ENCODE data around the gene IKZF2.

IKZF2 gene

DNA sequence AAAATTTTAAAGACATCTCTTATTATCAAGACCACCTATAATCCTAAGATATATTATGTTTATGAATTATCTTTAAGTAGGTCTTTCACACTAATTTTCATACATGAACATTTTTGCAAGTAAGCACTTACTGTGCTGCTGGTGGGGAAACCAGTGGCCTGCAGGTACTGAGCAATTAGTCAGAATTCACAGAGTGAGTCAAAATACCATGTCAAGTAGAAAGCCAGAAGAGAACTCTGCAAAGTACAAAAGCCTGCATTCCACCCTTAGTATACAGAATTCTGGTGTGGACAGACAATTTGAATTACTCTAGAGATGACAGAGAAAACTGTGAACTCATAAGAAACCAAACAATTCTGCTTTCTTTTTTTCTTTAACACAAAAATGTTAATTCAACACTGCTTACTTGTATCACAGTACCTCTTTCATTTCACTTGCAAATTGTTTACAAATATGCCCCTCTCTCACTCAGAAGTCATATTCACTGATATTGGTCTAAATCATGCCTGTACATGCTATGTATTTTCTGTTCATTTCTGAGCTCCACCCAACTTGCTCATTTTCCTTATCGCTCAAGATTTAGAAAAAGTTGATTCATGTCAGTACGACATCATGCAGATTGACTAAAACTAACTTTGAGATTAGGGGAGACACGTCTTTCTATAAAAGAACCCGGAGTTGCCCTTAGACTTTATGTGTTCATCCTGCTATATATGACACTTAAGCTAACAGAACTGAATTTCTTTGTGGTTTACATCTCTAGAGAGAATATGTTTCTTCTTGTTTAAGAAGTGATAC, 182.9 kb downstream of the IKZF2 start:
- H3K4me2 ChIP-seq = no peak overlapping the region
- H3K4me3 ChIP-seq (IDR thresholded peaks at IDR 0.05; ENCODE audit: insufficient read depth, low read depth, low read length) = no peak overlapping the region
- H3K36me3 ChIP-seq (ENCODE audit: insufficient read depth) = no peaks in the 10 kb centered on the region
- no peaks in the 10 kb centered on the region for H3K4me1 ChIP-seq (ENCODE audit: low read depth, poor library complexity, severe bottlenecking)
- H3K79me2 ChIP-seq (ENCODE audit: insufficient read depth, low read depth) = no peaks in the 10 kb centered on the region
- TF ChIP-seq, protein P1, sequence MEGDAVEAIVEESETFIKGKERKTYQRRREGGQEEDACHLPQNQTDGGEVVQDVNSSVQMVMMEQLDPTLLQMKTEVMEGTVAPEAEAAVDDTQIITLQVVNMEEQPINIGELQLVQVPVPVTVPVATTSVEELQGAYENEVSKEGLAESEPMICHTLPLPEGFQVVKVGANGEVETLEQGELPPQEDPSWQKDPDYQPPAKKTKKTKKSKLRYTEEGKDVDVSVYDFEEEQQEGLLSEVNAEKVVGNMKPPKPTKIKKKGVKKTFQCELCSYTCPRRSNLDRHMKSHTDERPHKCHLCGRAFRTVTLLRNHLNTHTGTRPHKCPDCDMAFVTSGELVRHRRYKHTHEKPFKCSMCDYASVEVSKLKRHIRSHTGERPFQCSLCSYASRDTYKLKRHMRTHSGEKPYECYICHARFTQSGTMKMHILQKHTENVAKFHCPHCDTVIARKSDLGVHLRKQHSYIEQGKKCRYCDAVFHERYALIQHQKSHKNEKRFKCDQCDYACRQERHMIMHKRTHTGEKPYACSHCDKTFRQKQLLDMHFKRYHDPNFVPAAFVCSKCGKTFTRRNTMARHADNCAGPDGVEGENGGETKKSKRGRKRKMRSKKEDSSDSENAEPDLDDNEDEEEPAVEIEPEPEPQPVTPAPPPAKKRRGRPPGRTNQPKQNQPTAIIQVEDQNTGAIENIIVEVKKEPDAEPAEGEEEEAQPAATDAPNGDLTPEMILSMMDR (conservative IDR thresholded peaks at IDR 0.05; ENCODE audit: low read depth, low read length) = no peak
- no peak overlapping the region for H3K9ac ChIP-seq
- no peaks in the 10 kb centered on the region for H4K20me1 ChIP-seq (ENCODE audit: insufficient read depth)
- H3K27me3 ChIP-seq (ENCODE audit: insufficient read depth, low read depth) = no peaks in the 10 kb centered on the region
- no peak overlapping the region for H2AFZ ChIP-seq (ENCODE audit: low read depth)
- no peak overlapping the region for H3K27ac ChIP-seq

DNA sequence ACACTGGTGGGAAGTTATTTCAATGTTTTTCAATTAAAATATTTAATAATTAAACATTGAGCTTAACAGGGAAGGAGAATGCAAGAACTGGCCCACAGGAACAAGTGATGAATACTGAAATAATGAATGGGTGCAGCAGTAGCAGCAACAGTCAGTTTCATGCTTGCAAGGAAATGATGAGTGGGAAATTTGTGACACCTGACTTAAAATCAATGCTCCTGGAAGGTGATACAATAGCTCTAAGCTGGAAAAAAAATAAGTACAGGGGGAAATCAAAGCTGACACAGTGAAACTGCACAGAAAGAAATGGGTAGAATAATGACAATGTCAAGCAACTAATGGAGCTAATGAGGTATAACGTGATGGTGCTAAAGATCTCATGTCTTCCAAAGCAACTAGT, 184.5 kb downstream of the IKZF2 start:
- Histone ChIP-seq H3K4me1 (ENCODE audit: low read depth, poor library complexity, severe bottlenecking) (no peaks in the 10 kb centered on the region), H3K79me2 (ENCODE audit: insufficient read depth, low read depth) (no peaks in the 10 kb centered on the region), H3K9ac (no peak overlapping the region), H3K4me3 (IDR thresholded peaks at IDR 0.05; ENCODE audit: insufficient read depth, low read depth, low read length) (no peak overlapping the region), H3K27ac (no peak overlapping the region), H3K36me3 (ENCODE audit: insufficient read depth) (no peaks in the 10 kb centered on the region), H3K27me3 (ENCODE audit: insufficient read depth, low read depth) (no peaks in the 10 kb centered on the region), H3K4me2 (no peak overlapping the region), H4K20me1 (ENCODE audit: insufficient read depth) (no peaks in the 10 kb centered on the region), H2AFZ (ENCODE audit: low read depth) (no peak overlapping the region)
- TF ChIP-seq, protein P1 (conservative IDR thresholded peaks at IDR 0.05; ENCODE audit: low read depth, low read length) = no peak

DNA sequence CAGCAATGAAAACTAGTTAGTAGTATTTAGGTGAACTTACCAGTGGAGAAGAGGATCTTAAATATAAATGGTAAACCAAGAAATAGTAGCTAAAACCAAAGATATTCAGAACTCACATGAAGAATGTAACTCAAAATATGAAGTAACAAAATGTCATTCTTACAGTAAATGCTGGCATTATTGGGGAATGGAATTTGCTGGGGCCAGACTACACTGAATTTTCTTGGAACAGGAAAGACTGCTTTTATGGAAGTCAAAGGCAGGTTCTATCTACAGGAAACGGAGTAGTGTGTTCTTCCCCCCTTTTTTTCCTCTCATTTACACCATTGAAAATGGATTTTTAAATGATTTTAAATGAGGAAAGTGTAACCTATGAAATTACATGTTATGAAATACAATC, 188.7 kb downstream of the IKZF2 start:
- Histone ChIP-seq H4K20me1 (ENCODE audit: insufficient read depth) (no peaks in the 10 kb centered on the region), H3K4me3 (IDR thresholded peaks at IDR 0.05; ENCODE audit: insufficient read depth, low read depth, low read length) (no peak overlapping the region), H3K4me1 (ENCODE audit: low read depth, poor library complexity, severe bottlenecking) (no peaks in the 10 kb centered on the region), H3K36me3 (ENCODE audit: insufficient read depth) (no peaks in the 10 kb centered on the region), H3K79me2 (ENCODE audit: insufficient read depth, low read depth) (no peaks in the 10 kb centered on the region), H2AFZ (ENCODE audit: low read depth) (no peak overlapping the region), H3K27ac (no peak overlapping the region), H3K4me2 (no peak overlapping the region), H3K9ac (no peak overlapping the region), H3K27me3 (ENCODE audit: insufficient read depth, low read depth) (no peaks in the 10 kb centered on the region)
- TF ChIP-seq, protein P1 (conservative IDR thresholded peaks at IDR 0.05; ENCODE audit: low read depth, low read length) = no peak

DNA sequence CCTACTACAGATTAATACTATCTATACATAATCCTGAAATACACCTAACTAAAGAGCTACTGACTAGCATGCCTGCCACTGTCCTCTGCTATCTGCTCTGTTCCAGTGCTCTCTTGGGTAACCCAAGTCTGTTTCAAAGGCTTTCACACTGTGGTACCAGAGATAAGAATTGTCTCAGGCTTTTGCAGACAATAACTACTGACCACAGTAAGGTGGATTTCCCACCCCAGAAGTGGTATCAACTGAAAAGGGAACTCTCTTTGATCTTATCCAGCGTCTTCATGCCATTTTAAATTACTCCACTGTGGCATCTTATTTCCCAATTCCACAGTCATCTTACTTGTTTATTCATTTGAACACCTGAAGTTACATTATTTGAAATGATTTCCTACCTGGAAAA, 190.2 kb downstream of the IKZF2 start:
- H4K20me1 ChIP-seq (ENCODE audit: insufficient read depth) = no peaks in the 10 kb centered on the region
- H3K4me3 ChIP-seq (IDR thresholded peaks at IDR 0.05; ENCODE audit: insufficient read depth, low read depth, low read length) = no peak overlapping the region
- no peaks in the 10 kb centered on the region for H3K79me2 ChIP-seq (ENCODE audit: insufficient read depth, low read depth)
- no peaks in the 10 kb centered on the region for H3K36me3 ChIP-seq (ENCODE audit: insufficient read depth)
- H3K9ac ChIP-seq = no peak overlapping the region
- H2AFZ ChIP-seq (ENCODE audit: low read depth) = no peak overlapping the region
- no peaks in the 10 kb centered on the region for H3K27me3 ChIP-seq (ENCODE audit: insufficient read depth, low read depth)
- no peaks in the 10 kb centered on the region for H3K4me1 ChIP-seq (ENCODE audit: low read depth, poor library complexity, severe bottlenecking)
- TF ChIP-seq, protein P1 (conservative IDR thresholded peaks at IDR 0.05; ENCODE audit: low read depth, low read length) = no peak
- no peak overlapping the region for H3K27ac ChIP-seq
- no peak overlapping the region for H3K4me2 ChIP-seq
